ENCODE measurements around the gene STRADB.

The STRADB gene

GRCh38 chr2:201496785-201497184 is 45.2 kb downstream of the STRADB start:
- Histone ChIP-seq H3K4me3 (ENCODE audit: low read length) (no peak overlapping the region), H3K4me1 (ENCODE audit: control insufficient read depth, insufficient read depth, low read length) (no peaks in the 10 kb centered on the region), H3K27me3 (ENCODE audit: control insufficient read depth, insufficient read depth, low read length) (no peaks in the 10 kb centered on the region), H3K9me3 (ENCODE audit: control insufficient read depth, insufficient read depth, low read length) (no peaks in the 10 kb centered on the region), H3K36me3 (ENCODE audit: control insufficient read depth, insufficient read depth, low read length) (no peaks in the 10 kb centered on the region), H3K27ac (ENCODE audit: low read length) (no peak overlapping the region)
- WGBS (ENCODE audit: insufficient coverage, insufficient read length) = no CpG with 5 or more reads among the region's 1 CpG
- DNase-seq (ENCODE audit: low read depth, low spot score) = no peak

GRCh38 chr2:201500534-201500933 is 49.0 kb downstream of the STRADB start:
- no peak overlapping the region for H3K4me3 ChIP-seq (ENCODE audit: low read length)
- no peak for DNase-seq (ENCODE audit: low read depth, low spot score)
- H3K4me1 ChIP-seq (ENCODE audit: control insufficient read depth, insufficient read depth, low read length) = no peaks in the 10 kb centered on the region
- WGBS (ENCODE audit: insufficient coverage, insufficient read length) = no CpG with 5 or more reads among the region's 3 CpGs
- no peaks in the 10 kb centered on the region for H3K36me3 ChIP-seq (ENCODE audit: control insufficient read depth, insufficient read depth, low read length)
- H3K9me3 ChIP-seq (ENCODE audit: control insufficient read depth, insufficient read depth, low read length) = no peaks in the 10 kb centered on the region; the same call in 1 of the 2 replicates
- H3K27ac ChIP-seq (ENCODE audit: low read length) = no peak overlapping the region
- H3K27me3 ChIP-seq (ENCODE audit: control insufficient read depth, insufficient read depth, low read length) = no peaks in the 10 kb centered on the region

- WGBS (ENCODE audit: insufficient coverage, insufficient read length) = 100% methylated on average over 2 of the region's 2 CpGs
- Histone ChIP-seq H3K4me1 (ENCODE audit: control insufficient read depth, insufficient read depth, low read length) (no peaks in the 10 kb centered on the region), H3K27ac (ENCODE audit: low read length) (no peak overlapping the region), H3K9me3 (ENCODE audit: control insufficient read depth, insufficient read depth, low read length) (no peaks in the 10 kb centered on the region; the same call in 1 of the 2 replicates), H3K27me3 (ENCODE audit: control insufficient read depth, insufficient read depth, low read length) (no peaks in the 10 kb centered on the region), H3K36me3 (ENCODE audit: control insufficient read depth, insufficient read depth, low read length) (no peaks in the 10 kb centered on the region), H3K4me3 (ENCODE audit: low read length) (no peak overlapping the region)
- no peak for DNase-seq (ENCODE audit: low read depth, low spot score)
These were observed 51.2 kb downstream of the STRADB start for GRCh38 chr2:201502713-201503112.

DNA sequence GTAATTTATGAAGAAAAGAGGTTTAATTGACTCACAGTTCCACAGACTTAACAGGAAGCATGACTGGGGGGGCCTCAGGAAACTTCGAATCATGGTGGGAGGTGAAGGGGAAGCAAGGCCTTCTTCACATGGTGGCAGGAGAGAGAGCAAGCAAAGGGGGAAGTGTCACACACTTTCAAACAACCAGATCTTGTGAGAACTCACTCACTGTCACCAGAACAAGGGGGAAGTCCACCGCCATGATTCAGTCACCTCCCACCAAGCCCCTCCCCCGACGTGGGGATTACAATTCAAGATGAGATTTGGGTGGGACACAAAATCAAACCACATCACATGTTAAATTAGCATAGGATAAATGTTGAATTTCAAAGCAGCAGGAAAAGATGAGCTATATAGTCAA is 56.2 kb downstream of the STRADB start:
- no peak overlapping the region for H3K4me3 ChIP-seq (ENCODE audit: low read length)
- no peaks in the 10 kb centered on the region for H3K27me3 ChIP-seq (ENCODE audit: control insufficient read depth, insufficient read depth, low read length)
- H3K4me1 ChIP-seq (ENCODE audit: control insufficient read depth, insufficient read depth, low read length) = no peaks in the 10 kb centered on the region
- no peaks in the 10 kb centered on the region for H3K36me3 ChIP-seq (ENCODE audit: control insufficient read depth, insufficient read depth, low read length)
- H3K27ac ChIP-seq (ENCODE audit: low read length) = no peak overlapping the region
- WGBS (ENCODE audit: insufficient coverage, insufficient read length) = no CpG with 5 or more reads among the region's 4 CpGs
- DNase-seq (ENCODE audit: low read depth, low spot score) = no peak
- no peaks in the 10 kb centered on the region; the same call in 1 of the 2 replicates for H3K9me3 ChIP-seq (ENCODE audit: control insufficient read depth, insufficient read depth, low read length)

- H3K27ac ChIP-seq (ENCODE audit: low read length) = no peak overlapping the region
- no peak for DNase-seq (ENCODE audit: low read depth, low spot score)
- no peaks in the 10 kb centered on the region for H3K9me3 ChIP-seq (ENCODE audit: control insufficient read depth, insufficient read depth, low read length)
- no peaks in the 10 kb centered on the region for H3K36me3 ChIP-seq (ENCODE audit: control insufficient read depth, insufficient read depth, low read length)
- no peak overlapping the region for H3K4me3 ChIP-seq (ENCODE audit: low read length)
- no CpG with 5 or more reads among the region's 1 CpG for WGBS (ENCODE audit: insufficient coverage, insufficient read length)
- no peaks in the 10 kb centered on the region for H3K27me3 ChIP-seq (ENCODE audit: control insufficient read depth, insufficient read depth, low read length)
- H3K4me1 ChIP-seq (ENCODE audit: control insufficient read depth, insufficient read depth, low read length) = no peaks in the 10 kb centered on the region
These were observed 61.7 kb downstream of the STRADB start for GRCh38 chr2:201513271-201513670.

- H3K4me3 ChIP-seq (ENCODE audit: low read length) = no peak overlapping the region
- no peak for DNase-seq (ENCODE audit: low read depth, low spot score)
- no peaks in the 10 kb centered on the region for H3K36me3 ChIP-seq (ENCODE audit: control insufficient read depth, insufficient read depth, low read length)
- H3K27me3 ChIP-seq (ENCODE audit: control insufficient read depth, insufficient read depth, low read length) = no peaks in the 10 kb centered on the region
- H3K4me1 ChIP-seq (ENCODE audit: control insufficient read depth, insufficient read depth, low read length) = no peaks in the 10 kb centered on the region
- no CpG with 5 or more reads among the region's 4 CpGs for WGBS (ENCODE audit: insufficient coverage, insufficient read length)
- H3K9me3 ChIP-seq (ENCODE audit: control insufficient read depth, insufficient read depth, low read length) = no peaks in the 10 kb centered on the region
- no peak overlapping the region for H3K27ac ChIP-seq (ENCODE audit: low read length)
These were observed 64.2 kb downstream of the STRADB start for GRCh38 chr2:201515573-201516246.

GRCh38 chr2:201517094-201517493 is 65.6 kb downstream of the STRADB start:
- WGBS (ENCODE audit: insufficient coverage, insufficient read length) = no CpG with 5 or more reads among the region's 4 CpGs
- no peak overlapping the region for H3K4me3 ChIP-seq (ENCODE audit: low read length)
- no peaks in the 10 kb centered on the region for H3K4me1 ChIP-seq (ENCODE audit: control insufficient read depth, insufficient read depth, low read length)
- H3K9me3 ChIP-seq (ENCODE audit: control insufficient read depth, insufficient read depth, low read length) = no peaks in the 10 kb centered on the region
- H3K27me3 ChIP-seq (ENCODE audit: control insufficient read depth, insufficient read depth, low read length) = no peaks in the 10 kb centered on the region
- no peak for DNase-seq (ENCODE audit: low read depth, low spot score)
- H3K36me3 ChIP-seq (ENCODE audit: control insufficient read depth, insufficient read depth, low read length) = no peaks in the 10 kb centered on the region
- no peak overlapping the region for H3K27ac ChIP-seq (ENCODE audit: low read length)

GRCh38 chr2:201520201-201520600 is 68.7 kb downstream of the STRADB start:
- no peak overlapping the region for H3K4me3 ChIP-seq (ENCODE audit: low read length)
- no peak overlapping the region for H3K27ac ChIP-seq (ENCODE audit: low read length)
- no peak for DNase-seq (ENCODE audit: low read depth, low spot score)
- no peaks in the 10 kb centered on the region for H3K27me3 ChIP-seq (ENCODE audit: control insufficient read depth, insufficient read depth, low read length)
- WGBS (ENCODE audit: insufficient coverage, insufficient read length) = no CpG with 5 or more reads among the region's 2 CpGs
- H3K9me3 ChIP-seq (ENCODE audit: control insufficient read depth, insufficient read depth, low read length) = no peaks in the 10 kb centered on the region
- no peaks in the 10 kb centered on the region for H3K4me1 ChIP-seq (ENCODE audit: control insufficient read depth, insufficient read depth, low read length)
- H3K36me3 ChIP-seq (ENCODE audit: control insufficient read depth, insufficient read depth, low read length) = no peaks in the 10 kb centered on the region

- Histone ChIP-seq H3K4me3 (ENCODE audit: low read length) (no peak overlapping the region), H3K9me3 (ENCODE audit: control insufficient read depth, insufficient read depth, low read length) (no peaks in the 10 kb centered on the region), H3K36me3 (ENCODE audit: control insufficient read depth, insufficient read depth, low read length) (no peaks in the 10 kb centered on the region), H3K4me1 (ENCODE audit: control insufficient read depth, insufficient read depth, low read length) (no peaks in the 10 kb centered on the region), H3K27ac (ENCODE audit: low read length) (no peak overlapping the region), H3K27me3 (ENCODE audit: control insufficient read depth, insufficient read depth, low read length) (no peaks in the 10 kb centered on the region)
- no CpG with 5 or more reads among the region's 5 CpGs for WGBS (ENCODE audit: insufficient coverage, insufficient read length)
- DNase-seq (ENCODE audit: low read depth, low spot score) = no peak
These were observed 71.4 kb downstream of the STRADB start for GRCh38 chr2:201522965-201523364.

- H3K9me3 ChIP-seq (ENCODE audit: control insufficient read depth, insufficient read depth, low read length) = no peaks in the 10 kb centered on the region
- WGBS (ENCODE audit: insufficient coverage, insufficient read length) = no CpG with 5 or more reads among the region's 1 CpG
- no peak for DNase-seq (ENCODE audit: low read depth, low spot score)
These were observed 72.0 kb downstream of the STRADB start for GRCh38 chr2:201523506-201523905.

More at GRCh38 chr2:201523506-201523905, 72.0 kb downstream of the STRADB start:
- Histone ChIP-seq H3K27ac (ENCODE audit: low read length) (no peak overlapping the region), H3K4me3 (ENCODE audit: low read length) (no peak overlapping the region), H3K27me3 (ENCODE audit: control insufficient read depth, insufficient read depth, low read length) (no peaks in the 10 kb centered on the region), H3K36me3 (ENCODE audit: control insufficient read depth, insufficient read depth, low read length) (no peaks in the 10 kb centered on the region), H3K4me1 (ENCODE audit: control insufficient read depth, insufficient read depth, low read length) (no peaks in the 10 kb centered on the region)

All from iPS DF 6.9 (cell line).